Retinal pigment epithelial cell (primary cell): ENCODE data around the gene PRCC.

Experiments
- DNase-seq: peaks from one replicate; pipeline ENCODE4 v3.0.0-alpha.2; 2010; ENCODE audit warnings: low read depth
- H3K4me3 ChIP-seq: 2 replicates; pipeline ENCODE4 v1.5.1; 2011; ENCODE audit warnings: mild to moderate bottlenecking, low read length, control low read depth, moderate library complexity
- CTCF ChIP-seq: conservative IDR thresholded peaks from 2 replicates; pipeline ENCODE4 v1.5.1; 2011; ENCODE audit warnings: low read depth, low read length, control low read depth, inconsistent platforms

The PRCC gene

GRCh38 chr1:156727926-156728598 lies 39.3 kb upstream of the PRCC start, which contains the start of gene METTL25B:
TSS of gene METTL25B (plus strand) at chr1:156728469. CDS start at chr1:156729105, 636 bp downstream.
- peak within 1 kb of the TSS; percentile 98 for H3K4me3 ChIP-seq
- no peak for TF ChIP-seq CTCF
- no peak for DNase-seq

GRCh38 chr1:156728599-156729462 lies 38.5 kb upstream of the PRCC start, which contains the start of gene ISG20L2:
TSS of gene ISG20L2 (minus strand) at chr1:156728766. CDS start at chr1:156727652, 1,114 bp downstream.
- TF ChIP-seq CTCF = no peak
- peak; percentile 90 for DNase-seq
- H3K4me3 ChIP-seq = peak within 1 kb of the TSS; percentile 98

GRCh38 chr1:156733989-156734584 lies 33.2 kb upstream of the PRCC start:
- TF ChIP-seq CTCF = no peak
- no peak overlapping the region for H3K4me3 ChIP-seq

GRCh38 chr1:156738407-156738806 lies 28.9 kb upstream of the PRCC start:
- no peak for TF ChIP-seq CTCF
- no peak for DNase-seq
- H3K4me3 ChIP-seq = no peak overlapping the region

More at GRCh38 chr1:156733989-156734584, 33.2 kb upstream of the PRCC start:
- DNase-seq = no peak

GRCh38 chr1:156738916-156739315 lies 28.4 kb upstream of the PRCC start:
- DNase-seq = no peak
- H3K4me3 ChIP-seq = no peak overlapping the region
- no peak for TF ChIP-seq CTCF

- DNase-seq = no peak
- no peak for TF ChIP-seq CTCF
- H3K4me3 ChIP-seq = peak overlapping the region; percentile 89
These were observed 27.0 kb upstream of the PRCC start for GRCh38 chr1:156740237-156740740.
